Heart left ventricle (tissue), 13 donors: Measurements from ENCODE around the gene PRKRIP1.

Source experiments
- POLR2A ChIP-seq, 2 donors: fragments of 450-650 bp; IDR thresholded peaks; one replicate each; pipeline ENCODE4 v1.6.1; 2017; ENCODE audit warnings: antibody characterized with exemption in 2 of 2, mild to moderate bottlenecking in 2 of 2, moderate library complexity in 2 of 2
- TF ChIP-seq, protein P1 (sequence below), 12 donors: fragments of 200-600 bp; sonication (generic) in 4 of 12; IDR thresholded peaks; one replicate each; pipeline versions ENCODE4 v1.5.0 to v1.8.0; 2018 to 2022; ENCODE audit warnings: antibody characterized with exemption in 12 of 12, mild to moderate bottlenecking in 5 of 12
- donor health status: ischemic (EF 13 %, LVEDD 7.1; RV severe dilation, severe dysfunction).
- donor health status: DM: no; HTN: yes; CAD: no.
- donor health status: DM: no; HTN: no; CAD: no.
- donor health status: ischemic (EF 25% LVEDD 6.9; RV normal size, moderate dysfunction).
- donor health status: ischemic (EF 25% LVEDD 5.7; RV mildly dilated, moderate dysfunction).
- donor health status: ischemic (EF 35%, LVEDD 5.7; RV mildly dilated, moderate dysfunction).
- donor health status: nonischemic (EF 11% LVEDD 7.7; RV severe dilation, severe dysfunction).
- donor health status: DM: yes; HTN: yes; CAD: no.
- donor health status: PGD.
- donor health status: ischemic (EF 29% LVEDD 5.4; RV normal size, mild dysfunction).
- donor health status: nonischemic (EF 23%, LVEDD 6.1; RV moderate dilation, normal function).

DNA sequence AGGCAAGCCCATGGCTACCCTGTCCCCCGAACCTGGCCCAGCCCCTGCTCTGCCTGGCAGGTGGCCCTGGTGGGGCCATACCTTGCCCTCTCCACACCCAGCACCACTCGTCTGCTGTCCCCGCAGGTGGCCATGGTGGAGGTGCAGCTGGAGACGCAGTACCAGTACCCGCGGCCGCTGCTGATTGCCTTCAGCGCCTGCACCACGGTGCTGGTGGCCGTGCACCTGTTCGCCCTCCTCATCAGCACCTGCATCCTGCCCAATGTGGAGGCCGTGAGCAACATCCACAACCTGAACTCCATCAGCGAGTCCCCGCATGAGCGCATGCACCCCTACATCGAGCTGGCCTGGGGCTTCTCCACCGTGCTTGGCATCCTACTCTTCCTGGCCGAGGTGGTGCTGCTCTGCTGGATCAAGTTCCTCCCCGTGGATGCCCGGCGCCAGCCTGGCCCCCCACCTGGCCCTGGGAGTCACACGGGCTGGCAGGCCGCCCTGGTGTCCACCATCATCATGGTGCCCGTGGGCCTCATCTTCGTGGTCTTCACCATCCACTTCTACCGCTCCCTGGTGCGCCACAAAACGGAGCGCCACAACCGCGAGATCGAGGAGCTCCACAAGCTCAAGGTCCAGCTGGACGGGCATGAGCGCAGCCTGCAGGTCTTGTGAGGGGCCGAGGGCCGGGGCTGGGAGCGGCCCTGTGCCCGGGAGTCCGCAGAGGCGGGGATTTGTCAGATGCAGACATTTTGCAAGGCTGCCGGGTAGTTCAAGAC lies 50.4 kb downstream of the PRKRIP1 start:
- TF ChIP-seq, protein P1, sequence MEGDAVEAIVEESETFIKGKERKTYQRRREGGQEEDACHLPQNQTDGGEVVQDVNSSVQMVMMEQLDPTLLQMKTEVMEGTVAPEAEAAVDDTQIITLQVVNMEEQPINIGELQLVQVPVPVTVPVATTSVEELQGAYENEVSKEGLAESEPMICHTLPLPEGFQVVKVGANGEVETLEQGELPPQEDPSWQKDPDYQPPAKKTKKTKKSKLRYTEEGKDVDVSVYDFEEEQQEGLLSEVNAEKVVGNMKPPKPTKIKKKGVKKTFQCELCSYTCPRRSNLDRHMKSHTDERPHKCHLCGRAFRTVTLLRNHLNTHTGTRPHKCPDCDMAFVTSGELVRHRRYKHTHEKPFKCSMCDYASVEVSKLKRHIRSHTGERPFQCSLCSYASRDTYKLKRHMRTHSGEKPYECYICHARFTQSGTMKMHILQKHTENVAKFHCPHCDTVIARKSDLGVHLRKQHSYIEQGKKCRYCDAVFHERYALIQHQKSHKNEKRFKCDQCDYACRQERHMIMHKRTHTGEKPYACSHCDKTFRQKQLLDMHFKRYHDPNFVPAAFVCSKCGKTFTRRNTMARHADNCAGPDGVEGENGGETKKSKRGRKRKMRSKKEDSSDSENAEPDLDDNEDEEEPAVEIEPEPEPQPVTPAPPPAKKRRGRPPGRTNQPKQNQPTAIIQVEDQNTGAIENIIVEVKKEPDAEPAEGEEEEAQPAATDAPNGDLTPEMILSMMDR (IDR thresholded peaks at IDR 0.05): no peak
- no peak for TF ChIP-seq POLR2A (IDR thresholded peaks at IDR 0.05)
